Activated CD8-positive, alpha-beta memory T cell treated with anti-CD3 and anti-CD28 coated beads for 24 hours (primary cell): Measurements from ENCODE around the gene PIK3IP1.

Source experiments
- DNase-seq: peaks from one replicate; pipeline ENCODE4 v3.0.0-alpha.2; 2020

PIK3IP1 gene

DNA sequence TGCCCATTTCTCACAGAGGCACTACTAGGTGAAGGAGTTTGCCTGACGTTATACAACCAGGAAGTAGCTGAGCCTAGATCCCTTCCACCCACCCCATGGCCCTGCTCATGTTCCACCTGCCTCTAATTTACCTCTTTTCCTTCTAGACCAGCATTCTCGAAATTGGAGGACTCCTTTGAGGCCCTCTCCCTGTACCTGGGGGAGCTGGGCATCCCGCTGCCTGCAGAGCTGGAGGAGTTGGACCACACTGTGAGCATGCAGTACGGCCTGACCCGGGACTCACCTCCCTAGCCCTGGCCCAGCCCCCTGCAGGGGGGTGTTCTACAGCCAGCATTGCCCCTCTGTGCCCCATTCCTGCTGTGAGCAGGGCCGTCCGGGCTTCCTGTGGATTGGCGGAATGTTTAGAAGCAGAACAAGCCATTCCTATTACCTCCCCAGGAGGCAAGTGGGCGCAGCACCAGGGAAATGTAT is 14.1 kb downstream of the PIK3IP1 start:
- peak; percentile 69 for DNase-seq

DNA sequence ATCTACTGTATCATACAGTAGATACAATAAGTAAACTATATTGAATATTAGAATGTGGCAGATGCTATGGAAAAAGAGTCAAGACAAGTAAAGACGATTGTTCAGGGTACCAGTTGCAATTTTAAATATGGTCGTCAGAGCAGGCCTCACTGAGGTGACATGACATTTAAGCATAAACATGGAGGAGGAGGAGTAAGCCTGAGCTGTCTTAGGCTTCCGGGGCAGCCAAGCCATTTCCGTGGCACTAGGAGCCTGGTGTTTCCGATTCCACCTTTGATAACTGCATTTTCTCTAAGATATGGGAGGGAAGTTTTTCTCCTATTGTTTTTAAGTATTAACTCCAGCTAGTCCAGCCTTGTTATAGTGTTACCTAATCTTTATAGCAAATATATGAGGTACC is 14.5 kb downstream of the PIK3IP1 start:
- no peak for DNase-seq

DNA sequence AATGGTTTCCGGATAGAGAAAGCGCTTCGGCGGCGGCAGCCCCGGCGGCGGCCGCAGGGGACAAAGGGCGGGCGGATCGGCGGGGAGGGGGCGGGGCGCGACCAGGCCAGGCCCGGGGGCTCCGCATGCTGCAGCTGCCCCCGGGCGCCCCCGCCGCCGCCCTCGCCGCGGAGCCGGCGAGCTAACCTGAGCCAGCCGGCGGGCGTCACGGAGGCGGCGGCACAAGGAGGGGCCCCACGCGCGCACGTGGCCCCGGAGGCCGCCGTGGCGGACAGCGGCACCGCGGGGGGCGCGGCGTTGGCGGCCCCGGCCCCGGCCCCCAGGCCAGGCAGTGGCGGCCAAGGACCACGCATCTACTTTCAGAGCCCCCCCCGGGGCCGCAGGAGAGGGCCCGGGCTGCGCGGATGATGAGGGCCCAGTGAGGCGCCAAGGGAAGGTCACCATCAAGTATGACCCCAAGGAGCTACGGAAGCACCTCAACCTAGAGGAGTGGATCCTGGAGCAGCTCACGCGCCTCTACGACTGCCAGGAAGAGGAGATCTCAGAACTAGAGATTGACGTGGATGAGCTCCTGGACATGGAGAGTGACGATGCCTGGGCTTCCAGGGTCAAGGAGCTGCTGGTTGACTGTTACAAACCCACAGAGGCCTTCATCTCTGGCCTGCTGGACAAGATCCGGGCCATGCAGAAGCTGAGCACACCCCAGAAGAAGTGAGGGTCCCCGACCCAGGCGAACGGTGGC is 15.7 kb downstream of the PIK3IP1 start:
- DNase-seq, result no peak

DNA sequence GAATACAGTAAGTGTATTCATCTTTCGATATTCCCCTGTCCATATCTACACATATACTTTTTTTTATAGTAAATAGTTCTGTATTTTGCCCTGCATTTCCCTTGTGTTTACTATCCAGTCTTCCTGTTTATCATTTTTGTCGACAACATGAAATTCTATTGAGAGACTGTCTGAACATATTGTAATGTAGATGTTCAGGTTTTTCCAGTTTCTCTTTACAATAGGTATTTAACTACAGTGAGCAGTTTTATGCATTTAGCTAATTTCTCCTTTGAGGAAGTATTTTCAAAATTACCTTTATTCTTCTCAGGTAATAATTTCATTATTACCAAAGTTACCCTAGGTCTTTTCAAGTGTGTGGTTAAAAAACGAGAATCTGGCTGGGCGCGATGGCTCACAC is 16.7 kb downstream of the PIK3IP1 start:
- no peak for DNase-seq

DNA sequence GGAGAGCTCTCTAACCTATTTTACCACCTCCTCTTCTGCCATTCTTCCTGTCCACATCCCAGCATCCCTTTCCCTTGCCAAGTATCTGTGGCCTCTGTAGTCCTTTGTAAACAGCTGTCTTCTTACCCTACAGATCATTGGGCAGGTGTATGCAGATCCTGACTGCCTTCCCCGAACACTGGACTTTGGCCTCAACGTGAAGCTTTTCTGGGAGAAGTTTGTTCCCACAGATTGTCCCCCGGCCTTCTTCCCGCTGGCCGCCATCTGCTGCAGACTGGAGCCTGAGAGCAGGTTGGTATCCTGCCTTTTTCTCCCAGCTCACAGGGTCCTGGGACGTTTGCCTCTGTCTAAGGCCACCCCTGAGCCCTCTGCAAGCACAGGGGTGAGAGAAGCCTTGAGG is 17.3 kb downstream of the PIK3IP1 start:
- no peak for DNase-seq

DNA sequence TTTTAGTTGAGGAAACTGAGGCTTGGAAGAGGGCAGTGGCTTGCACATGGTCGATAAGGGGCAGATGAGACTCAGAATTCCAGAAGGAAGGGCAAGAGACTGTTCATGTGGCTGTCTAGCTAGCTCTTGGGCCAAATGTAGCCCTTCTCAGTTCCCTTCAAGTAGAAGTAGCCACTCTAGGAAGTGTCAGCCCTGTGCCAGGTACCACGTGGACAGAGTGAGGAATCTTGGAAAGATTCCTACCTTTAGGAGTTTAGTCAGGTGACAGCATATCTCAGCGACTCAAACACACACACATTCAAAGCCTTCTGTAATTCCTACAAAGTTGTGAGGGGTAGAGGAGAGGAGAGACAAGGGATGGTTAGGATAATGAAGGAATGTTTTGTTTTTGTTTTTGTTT is 18.3 kb downstream of the PIK3IP1 start:
- no peak for DNase-seq

DNA sequence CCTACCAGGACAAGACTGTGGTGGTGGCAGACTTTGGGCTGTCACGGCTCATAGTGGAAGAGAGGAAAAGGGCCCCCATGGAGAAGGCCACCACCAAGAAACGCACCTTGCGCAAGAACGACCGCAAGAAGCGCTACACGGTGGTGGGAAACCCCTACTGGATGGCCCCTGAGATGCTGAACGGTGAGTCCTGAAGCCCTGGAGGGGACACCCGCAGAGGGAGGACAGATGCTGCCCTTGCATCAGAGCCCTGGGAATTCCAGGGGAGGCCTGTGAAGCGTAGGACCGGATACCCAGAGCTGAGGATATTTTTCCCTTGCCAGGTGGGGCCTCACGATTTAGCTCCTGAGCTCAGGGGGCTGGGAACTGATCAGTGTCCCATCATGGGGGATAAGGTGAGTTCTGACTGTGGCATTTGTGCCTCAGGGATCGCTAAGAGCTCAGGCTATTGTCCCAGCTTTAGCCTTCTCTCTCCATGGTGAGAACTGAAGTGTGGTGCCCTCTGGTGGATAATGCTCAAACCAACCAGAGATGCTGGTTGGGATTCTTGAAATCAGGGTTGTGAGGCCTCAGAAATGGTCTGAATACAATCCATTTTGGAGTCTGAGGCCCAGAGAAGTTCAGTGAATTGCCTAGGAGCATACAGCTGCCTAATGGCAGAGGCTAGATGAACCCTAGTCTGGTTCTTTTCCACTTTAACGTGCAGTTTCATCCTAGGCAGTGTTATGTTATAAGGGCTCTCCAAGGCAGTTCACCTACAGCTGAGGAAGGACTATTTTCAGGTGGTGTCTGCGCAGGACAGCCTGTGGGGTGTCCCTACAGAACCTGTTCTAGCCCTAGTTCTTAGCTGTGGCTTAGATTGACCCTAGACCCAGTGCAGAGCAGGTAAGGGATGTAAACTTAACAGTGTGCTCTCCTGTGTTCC is 19.5 kb downstream of the PIK3IP1 start:
- no peak for DNase-seq

DNA sequence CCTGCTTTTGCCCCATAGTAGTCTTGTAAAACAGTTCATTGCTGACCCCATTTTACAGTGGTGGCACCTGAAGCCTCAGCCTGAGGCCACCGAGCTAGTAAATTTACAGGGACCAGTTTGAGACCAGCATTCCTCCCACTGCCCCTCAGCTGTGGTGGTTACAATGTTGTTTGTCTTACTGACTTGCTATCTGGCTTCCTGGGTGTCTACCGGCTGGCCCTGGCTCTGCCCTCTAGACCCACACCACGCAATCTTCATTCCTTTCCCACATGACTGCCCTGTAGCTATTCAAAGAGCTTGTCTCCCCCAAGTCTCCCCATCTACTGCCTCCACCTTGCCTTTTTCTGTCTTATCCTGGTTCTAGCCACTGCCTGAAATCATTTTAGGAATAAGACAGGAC is 20.8 kb downstream of the PIK3IP1 start:
- no peak for DNase-seq

DNA sequence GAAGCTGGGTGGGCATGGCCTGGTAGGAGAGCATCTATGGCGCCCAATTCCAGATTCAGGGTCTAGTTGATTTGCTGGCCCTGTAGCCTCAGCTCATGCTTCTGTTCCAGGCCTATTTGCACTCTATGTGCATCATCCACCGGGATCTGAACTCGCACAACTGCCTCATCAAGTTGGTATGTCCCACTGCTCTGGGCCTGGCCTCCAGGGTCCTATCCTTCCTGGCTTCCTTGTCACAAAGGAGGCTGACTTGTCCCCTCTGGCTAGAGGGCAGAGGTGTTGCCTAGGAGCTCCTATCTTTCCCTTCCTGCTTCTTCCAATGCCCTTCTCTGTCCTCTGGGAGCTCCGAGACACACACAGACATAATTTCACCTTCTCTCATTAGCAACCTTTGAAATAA is 21.3 kb downstream of the PIK3IP1 start:
- DNase-seq, result no peak

DNA sequence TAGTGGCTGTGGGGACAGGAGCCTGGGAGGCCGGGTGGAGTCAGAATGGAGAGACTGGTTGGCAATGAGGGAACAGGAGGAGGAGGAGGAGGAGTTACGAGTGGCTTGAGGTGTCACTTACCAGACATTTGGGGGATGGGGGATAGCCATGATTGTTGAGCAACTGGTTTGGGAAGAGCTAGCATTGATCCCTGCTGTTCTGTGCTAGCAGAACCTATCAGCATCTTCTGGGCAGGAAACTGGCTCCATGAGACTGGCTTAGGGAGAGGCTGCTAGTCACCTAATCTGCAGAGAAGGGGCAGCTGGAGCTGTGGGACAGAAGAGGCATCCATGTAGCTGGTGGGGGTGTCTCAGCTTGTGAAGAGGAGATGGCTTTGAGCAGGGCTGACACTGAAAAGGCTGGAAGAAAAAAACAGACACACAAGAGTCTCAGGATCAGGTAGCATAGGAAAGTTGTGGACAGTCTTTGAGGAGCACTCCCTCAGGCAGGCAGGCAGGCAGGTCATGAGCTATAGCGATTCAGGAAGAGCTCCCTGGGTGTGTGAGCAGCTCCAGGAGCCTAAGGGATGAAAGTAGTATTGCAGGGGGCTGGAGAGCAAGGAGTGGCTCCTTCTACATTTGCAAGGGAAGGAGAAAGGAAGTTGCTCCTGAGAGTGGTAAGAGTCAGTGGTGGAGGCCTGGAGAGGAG is 22.3 kb downstream of the PIK3IP1 start:
- DNase-seq, result no peak

DNA sequence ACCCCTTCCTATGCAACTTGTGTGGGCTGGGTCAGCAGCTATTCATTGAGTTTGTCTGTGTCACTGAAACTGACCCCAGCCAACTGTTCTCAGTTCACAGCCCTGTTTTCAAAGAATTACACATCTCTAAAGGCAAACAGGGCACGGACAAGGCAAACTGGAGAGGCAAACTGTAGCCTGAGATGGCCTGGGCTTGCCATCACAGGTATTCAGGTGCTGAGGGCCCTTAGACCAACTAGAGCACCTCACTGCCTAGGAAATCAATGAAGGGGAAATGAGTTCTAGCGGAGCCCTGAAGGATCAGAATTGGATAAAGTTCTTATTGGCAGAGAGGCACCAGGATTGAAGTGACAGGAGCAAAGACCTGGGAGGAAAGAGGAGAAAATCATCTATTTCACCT is 24.0 kb downstream of the PIK3IP1 start:
- DNase-seq, result no peak

DNA sequence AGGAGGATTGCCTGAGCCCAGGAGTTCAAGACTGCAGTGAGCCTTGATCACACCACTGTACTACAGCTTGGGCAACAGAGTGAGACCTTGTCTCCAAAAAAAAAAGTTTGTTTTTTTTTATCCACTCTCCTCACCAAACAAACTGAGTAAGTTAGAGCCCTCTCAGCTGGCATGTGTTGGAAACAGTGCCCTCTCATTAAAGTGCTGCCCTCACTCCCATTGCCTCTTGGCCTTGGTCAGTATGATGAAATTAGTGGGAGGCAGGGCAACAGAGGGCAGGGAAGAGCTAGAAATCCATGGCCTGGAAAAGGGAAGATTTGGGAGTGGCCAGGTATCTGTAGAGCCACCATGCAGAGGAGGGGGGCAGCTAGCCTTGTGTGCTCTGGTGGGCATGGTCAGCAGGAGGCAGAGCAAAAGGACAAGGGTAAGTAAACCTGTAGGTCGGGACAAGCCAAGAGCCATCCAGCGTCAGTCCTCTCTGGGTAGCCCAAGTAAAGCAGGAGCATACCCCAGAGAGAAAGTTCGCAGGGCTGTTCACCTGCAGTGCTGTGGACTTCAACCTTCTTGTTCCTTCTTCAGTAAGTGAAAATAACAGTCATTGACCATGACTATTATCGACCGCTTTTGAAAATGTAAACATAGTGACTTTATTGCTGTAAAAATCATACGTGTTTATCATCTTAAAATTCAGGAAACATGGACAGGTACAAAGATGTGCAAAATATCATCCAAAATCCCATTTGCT is 28.2 kb downstream of the PIK3IP1 start:
- DNase-seq, result no peak

DNA sequence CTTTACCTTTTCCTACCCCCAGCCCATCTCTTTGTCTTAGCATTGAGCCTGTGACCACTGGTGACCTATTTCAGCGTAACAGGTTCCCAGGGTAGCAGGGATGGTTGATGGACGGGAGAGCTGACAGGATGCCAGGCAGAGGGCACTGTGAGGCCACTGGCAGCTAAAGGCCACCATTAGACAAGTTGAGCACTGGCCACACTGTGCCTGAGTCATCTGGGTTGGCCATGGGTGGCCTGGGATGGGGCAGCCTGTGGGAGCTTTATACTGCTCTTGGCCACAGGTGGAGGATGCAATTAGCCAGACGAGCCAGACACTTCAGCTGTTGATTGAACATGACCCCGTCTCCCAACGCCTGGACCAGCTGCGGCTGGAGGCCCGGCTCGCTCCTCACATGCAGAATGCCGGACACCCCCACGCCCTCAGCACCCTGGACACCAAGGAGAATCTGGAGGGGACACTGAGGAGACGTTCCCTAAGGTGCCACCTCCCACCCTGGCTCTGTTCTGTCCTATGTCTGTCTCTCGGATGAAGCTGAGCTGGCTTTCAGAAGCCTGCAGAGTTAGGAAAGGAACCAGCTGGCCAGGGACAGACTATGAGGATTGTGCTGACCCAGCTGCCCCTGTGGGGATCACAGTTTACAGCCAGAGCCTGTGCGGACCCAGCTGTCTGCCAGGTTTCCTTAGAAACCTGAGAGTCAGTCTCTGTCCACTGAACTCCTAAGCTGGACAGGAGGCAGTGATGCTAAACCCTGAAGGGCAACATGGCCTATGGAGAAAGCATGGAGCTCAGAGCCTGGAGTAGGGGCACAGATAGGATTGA is 29.8 kb downstream of the PIK3IP1 start:
- no peak for DNase-seq

DNA sequence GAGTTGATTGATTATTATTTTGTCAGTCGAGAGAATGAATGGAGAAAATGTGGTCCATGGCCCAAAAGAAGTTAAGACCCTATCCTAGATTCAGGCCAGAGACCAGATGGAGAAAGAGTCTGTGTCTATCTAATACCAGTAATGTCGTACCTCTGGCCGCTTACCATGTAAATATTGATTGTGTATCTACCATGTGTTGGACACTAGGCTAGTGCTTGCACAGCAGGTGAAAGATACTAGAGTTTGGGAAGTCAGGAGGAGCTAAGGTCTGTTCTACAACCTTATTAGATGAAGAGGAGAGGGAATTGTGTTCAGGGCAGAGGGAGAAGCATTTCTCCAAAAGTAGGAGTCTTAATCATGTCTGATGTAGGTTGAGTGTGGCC is 31.8 kb downstream of the PIK3IP1 start:
- DNase-seq, result no peak

DNA sequence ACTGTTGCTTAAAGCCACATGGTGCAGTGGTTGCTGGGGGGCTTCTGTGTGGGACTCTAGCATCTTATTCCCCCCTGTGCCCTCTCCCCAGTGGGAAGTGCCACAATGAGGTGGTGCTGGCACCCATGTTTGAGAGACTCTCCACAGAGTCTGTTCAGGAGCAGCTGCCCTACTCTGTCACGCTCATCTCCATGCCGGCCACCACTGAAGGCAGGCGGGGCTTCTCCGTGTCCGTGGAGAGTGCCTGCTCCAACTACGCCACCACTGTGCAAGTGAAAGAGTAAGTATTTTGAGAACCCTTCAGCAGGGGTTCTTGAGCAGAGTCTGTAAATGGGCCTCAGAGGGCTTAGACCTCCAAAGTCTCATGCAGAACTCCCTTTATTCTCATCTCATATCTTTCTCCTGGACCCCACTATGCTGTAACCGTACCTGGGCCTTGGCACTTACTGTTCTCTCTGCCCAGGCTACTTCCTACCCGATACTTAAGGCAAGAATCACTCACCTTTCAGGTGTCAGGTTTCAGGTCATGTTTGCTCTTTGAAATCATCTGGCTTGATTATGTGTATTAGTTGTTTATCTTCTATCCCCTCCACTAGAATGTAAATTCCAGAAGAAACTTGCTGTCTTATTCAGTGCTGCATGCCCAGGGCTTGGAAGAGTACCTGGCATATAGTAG is 32.4 kb downstream of the PIK3IP1 start:
- DNase-seq, result no peak

DNA sequence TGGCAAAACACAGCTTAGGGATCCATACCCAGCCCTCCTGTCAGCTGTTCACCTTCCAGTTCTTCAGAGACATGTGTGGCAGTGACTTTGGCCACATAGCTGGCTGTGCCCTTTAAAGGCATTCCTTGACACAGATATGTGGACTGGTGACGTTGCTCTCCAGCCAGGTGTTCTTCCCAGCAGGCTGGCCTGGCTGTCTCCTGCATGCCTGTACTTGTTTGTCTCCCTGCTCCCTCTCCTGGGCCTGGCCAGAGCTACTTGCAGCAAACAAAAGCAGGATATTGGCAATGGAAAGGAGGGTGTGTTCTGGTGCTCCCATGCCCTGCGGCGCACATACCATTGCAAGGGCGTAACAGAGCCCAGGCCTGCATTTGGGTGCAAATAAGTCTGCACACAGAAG is 38.3 kb downstream of the PIK3IP1 start:
- no peak for DNase-seq

DNA sequence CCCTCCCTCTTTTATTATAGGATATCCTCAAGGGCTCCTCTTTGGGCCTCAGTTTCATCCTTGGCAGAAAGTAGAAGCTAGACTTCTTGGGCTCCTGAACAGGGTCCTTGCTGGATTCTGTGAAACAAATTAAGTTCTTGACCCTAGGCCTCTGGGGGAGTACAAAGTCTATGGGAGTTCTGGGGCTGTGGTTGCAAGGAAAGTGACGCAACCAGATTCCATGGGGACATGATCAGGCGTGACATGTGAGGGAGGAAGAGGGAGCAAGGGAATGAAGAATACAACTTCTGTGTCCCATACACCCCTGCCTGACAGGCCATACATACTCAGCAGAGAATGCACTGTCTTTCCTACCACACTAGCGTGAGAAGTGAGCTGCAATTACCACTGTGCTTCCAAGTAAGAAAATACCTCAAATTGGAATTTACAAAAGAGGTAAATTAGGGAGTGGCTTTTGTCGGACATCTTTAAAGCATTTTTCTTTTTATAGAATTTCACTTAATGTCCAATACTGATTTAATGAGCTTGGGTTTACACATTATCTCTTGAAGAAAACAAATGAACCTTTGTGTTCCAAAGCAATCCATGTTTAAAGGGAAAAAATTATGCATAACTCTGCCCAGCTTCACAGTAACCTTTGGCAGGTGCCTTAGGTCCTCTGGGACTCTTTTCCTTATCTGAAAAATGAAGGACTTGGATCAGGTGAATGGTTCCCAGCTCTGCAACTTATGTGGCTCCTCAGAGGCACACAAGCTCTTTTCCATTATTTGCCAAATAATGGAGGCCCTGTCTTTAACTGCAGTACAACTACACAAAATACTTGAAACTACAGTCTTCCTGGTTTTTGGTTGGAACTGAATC is 41.3 kb downstream of the PIK3IP1 start:
- no peak for DNase-seq

DNA sequence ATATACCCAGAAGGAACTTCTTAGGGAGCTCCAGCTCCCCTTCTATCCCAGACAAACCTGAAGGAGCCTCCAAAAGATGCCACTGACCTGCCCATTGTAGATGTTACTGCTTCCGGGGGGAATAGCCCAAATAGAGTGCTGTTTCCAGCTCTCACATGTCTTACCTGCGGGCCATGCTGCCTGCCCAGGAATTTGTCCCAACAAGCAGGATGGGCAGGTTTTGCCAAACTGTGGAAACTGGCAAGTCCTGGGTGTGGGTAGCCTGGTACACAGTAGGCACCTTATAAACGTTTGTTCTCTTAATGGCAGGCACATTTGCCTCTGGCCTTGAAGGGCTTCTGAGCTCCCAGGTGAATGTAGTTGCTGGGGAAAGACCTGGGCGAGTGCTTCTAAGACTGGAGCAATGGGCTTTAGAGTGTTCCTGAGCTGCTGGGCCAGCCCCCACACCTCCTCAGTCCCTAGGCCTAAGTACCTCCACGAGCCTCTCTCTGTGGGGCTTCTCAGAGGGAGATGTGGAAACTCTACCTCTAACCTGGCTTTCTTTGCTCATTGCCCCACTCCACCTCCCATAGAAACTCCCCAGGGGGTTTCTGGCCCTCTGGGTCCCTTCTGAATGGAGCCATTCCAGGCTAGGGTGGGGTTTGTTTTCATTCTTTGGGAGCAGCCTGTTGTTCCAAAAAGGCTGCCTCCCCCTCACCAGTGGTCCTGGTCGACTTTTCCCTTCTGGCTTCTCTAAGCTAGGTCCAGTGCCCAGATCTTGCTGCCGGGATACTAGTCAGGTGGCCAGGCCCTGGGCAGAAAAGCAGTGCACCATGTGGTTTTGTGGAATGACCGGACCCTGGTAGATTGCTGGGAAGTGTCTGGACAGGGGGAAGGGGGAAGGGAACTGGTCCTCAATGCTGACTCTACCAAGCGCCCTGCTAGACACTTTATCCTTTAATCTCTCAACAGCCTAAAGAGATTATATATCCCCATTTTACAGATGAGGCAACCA is 43.0 kb downstream of the PIK3IP1 start:
- DNase-seq, result no peak

DNA sequence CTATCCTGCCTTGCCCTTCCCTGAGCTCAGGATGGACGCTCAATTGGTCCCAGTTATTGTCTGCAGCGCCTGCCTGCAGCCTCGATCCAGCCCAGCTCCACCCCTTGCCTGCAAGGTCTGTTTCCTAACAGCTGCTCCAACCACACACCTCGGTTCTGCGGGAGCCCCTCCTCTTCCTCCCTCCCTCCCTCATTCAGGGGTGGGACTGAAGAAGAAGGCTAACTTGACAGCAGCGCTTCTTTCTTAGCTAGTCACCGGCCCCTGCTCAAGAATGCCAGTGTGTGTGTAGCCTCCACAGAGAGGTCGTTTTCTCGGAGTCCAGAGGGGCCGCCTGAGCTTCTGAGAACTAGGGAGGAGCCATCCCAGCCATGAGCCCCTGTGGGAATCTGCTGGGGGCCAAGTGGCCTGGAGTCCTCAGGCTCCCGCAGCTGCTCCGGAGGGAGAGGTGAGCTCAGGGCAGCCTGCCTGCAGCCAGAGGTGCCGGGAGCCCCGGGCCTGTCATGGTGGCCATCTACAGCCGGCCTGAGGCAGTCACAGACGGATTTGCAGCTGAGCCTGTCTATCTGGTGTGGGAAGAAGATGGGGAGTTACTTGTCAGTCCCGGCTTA is 44.0 kb downstream of the PIK3IP1 start:
- DNase-seq, result peak; percentile 76
